GM13977 (cell line): ENCODE data around the gene ITFG1.

ENCODE experiments used
- DNase-seq: peaks from one replicate; pipeline ENCODE4 v3.0.0; 2012; ENCODE audit warnings: low spot score
- in situ Hi-C: fragments of 300-500 bp; cut with MboI; formaldehyde crosslinking; loops from one replicate; pipeline ENCODE4 v1.12.0; 2022; ENCODE audit warnings: low sequenced_read_pairs, low pct_unique_long_range_greater_than_20kb, mixed read lengths, inconsistent platforms; ENCODE audit not compliant: unreplicated experiment
- TF ChIP-seq, protein P1 (sequence below): IDR thresholded peaks from 2 replicates; pipeline ENCODE4 v1.5.1; 2012; ENCODE audit warnings: mild to moderate bottlenecking, control low read depth; ENCODE audit not compliant: insufficient read depth; ENCODE audit errors: extremely low read depth, missing control alignments

ITFG1 gene

DNA sequence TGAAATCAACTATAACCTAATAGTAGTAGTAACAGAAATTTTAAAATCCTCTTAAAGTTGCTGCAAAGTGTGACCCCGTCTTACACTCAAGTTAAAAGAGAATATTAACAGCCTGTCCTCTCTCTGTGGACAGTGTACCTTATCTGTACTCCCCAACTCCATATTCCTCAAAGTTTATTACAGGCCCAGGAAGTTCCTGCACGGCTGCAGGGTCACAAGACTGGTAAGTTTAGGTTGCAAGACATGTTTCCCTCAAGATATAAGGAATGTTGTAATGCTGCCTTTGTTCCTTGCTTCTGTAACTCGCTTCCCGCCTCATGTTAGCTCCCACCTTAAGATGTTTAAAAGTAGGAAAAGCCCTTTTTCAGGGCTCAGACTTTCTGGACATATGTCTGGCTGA is 72.2 kb downstream of the ITFG1 start:
- in situ Hi-C loops: loop anchor here (25.0 kb wide), 1 partner anchor 674 kb away; no protein-coding TSS in a partner anchor
- no peak for DNase-seq
- TF ChIP-seq, protein P1, sequence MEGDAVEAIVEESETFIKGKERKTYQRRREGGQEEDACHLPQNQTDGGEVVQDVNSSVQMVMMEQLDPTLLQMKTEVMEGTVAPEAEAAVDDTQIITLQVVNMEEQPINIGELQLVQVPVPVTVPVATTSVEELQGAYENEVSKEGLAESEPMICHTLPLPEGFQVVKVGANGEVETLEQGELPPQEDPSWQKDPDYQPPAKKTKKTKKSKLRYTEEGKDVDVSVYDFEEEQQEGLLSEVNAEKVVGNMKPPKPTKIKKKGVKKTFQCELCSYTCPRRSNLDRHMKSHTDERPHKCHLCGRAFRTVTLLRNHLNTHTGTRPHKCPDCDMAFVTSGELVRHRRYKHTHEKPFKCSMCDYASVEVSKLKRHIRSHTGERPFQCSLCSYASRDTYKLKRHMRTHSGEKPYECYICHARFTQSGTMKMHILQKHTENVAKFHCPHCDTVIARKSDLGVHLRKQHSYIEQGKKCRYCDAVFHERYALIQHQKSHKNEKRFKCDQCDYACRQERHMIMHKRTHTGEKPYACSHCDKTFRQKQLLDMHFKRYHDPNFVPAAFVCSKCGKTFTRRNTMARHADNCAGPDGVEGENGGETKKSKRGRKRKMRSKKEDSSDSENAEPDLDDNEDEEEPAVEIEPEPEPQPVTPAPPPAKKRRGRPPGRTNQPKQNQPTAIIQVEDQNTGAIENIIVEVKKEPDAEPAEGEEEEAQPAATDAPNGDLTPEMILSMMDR: no peak

DNA sequence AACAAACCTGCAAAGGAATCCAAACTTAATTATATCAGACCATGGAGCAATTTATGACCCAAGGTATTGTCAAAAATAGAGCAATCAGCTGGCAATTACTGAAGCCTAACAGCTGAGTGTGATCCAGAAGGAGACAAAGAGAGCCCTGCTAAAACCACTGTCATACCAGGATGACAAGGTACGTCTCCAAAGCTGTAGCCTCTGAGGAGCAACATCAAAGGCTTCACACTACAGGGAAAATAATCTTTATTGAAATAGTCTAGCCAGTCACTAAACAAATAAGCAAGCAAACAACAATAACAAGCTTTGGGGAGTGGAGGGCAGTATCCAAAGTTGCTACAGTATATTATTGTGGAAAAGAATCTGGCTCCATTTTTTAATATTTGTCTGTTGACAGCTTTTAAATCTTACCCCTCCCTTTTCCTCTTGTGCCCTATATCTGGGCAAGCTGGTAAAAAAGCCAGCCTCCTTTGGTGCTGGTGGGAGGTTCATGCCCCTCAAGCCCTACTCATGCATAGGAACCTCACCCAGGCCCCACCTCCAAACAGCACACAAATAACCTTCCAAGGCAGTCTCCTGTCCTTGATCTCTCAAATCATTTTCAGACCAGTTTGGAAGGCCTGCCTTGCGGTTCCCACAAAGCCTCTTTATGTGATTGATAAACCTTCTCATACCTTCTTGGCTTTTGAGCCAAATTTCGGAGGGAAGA is 73.7 kb downstream of the ITFG1 start:
- TF ChIP-seq, protein P1: no peak
- DNase-seq: no peak
- in situ Hi-C loops: loop anchor here (25.0 kb wide), 1 partner anchor 675 kb away; no protein-coding TSS in a partner anchor

DNA sequence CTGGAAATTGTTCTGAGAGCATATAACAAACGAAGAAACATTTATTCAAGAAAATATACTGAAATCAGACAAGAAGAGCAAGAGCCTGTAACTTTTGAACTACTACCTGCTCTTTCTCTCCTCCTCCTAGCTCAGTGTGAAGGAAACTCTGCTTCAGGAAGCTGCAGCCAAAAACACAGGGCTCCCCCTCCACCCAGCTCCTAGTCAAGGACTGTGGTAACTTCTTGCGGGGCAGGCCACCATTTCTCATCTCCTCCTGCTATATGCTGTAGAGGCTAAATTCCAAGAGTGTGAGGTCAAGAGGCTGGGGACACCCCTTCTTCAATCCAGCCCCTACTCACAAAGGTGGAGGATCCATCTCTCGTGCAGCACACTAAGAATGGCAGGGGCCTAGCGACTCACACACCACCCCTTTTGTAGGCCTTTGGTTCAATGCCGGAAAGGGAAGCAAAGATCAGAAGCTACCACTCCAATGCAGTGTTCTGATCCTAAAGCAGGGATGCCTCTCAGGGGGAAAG is 74.6 kb downstream of the ITFG1 start:
- TF ChIP-seq, protein P1: no peak
- in situ Hi-C loops: loop anchor here (25.0 kb wide), 1 partner anchor 676 kb away; no protein-coding TSS in a partner anchor
- DNase-seq: no peak

DNA sequence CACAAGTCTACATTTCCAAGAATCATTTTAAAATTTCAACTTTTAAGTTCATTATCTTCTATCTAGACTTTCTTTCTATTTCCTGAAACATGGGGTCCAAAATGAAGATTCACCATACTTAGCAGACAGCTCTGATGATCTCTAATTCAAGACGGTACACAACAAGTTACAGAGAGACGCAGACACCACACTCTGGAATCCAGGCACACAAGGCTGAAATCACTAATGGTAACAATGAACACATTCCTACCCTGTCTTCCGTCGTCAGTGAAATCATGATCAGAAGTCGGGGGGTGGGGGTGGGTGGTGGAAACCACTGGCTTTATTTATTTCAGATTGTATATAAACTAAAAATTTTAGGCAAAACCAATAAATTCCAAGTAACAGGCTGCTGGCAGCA is 78.5 kb downstream of the ITFG1 start:
- TF ChIP-seq, protein P1: no peak
- in situ Hi-C loops: loop anchor here (25.0 kb wide), 1 partner anchor 680 kb away; no protein-coding TSS in a partner anchor
- DNase-seq: no peak

DNA sequence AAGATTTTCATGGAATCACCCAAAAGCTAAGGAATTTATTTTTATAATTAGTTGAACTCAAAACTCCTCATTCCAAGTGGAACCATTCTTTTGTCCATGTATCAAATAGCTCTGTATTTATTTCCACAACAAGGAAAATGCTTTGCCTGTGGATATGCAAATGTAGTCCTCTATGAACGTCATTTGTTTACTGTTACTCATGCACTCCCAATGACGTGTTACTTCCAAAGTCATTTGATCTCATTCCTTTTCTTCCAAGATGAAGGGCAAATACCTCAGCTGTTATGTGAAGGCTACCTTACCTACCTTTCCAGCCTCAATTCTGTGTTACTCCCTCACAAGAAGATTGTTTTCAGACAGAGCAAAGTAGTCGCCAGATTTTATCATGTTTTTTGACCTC is 83.7 kb downstream of the ITFG1 start:
- in situ Hi-C loops: loop anchor here (25.0 kb wide), 1 partner anchor 685 kb away; no protein-coding TSS in a partner anchor
- TF ChIP-seq, protein P1: no peak
- no peak for DNase-seq

DNA sequence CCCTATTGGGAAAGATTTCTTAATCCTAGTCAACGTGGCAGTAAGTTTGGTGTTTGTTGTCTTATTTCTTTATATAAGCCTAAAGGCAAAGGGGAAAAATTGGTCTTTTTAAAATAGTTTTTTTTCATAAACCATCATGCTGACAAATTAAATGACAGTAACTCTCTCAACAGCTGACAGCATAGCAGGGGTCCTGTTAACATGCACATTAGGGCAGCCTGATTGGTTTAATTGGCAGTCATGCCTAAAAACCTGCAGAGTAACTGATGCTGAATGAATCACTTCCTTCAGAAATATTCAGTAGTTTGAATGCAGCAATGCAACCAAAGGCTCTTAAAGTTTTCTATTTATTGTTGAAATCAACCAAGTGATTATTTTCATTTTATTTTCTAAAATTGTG is 85.4 kb downstream of the ITFG1 start:
- in situ Hi-C loops: loop anchor here (25.0 kb wide), 1 partner anchor 687 kb away; no protein-coding TSS in a partner anchor
- no peak for DNase-seq
- TF ChIP-seq, protein P1: no peak
